ENCODE data around the gene SVOPL.

SVOPL gene

GRCh38 chr7:138585283-138585993 is 115.7 kb downstream of the SVOPL start:
- no peak for DNase-seq (ENCODE audit: low read depth)
- TF ChIP-seq CTCF (IDR thresholded peaks at IDR 0.05; ENCODE audit: low read length, missing control alignments), result no peak
- H3K4me3 ChIP-seq (replicated peaks; ENCODE audit: low read depth, low read length), result no peak overlapping the region

GRCh38 chr7:138584696-138585095 is 116.5 kb downstream of the SVOPL start:
- TF ChIP-seq CTCF (IDR thresholded peaks at IDR 0.05; ENCODE audit: low read length, missing control alignments), result no peak
- no peak overlapping the region for H3K4me3 ChIP-seq (replicated peaks; ENCODE audit: low read depth, low read length)
- no peak for DNase-seq (ENCODE audit: low read depth)

- DNase-seq (ENCODE audit: low read depth), result no peak
- H3K4me3 ChIP-seq (replicated peaks; ENCODE audit: low read depth, low read length), result no peak overlapping the region
- TF ChIP-seq CTCF (IDR thresholded peaks at IDR 0.05; ENCODE audit: low read length, missing control alignments), result no peak
Measured at GRCh38 chr7:138584283-138584682, 116.9 kb downstream of the SVOPL start.

- TF ChIP-seq CTCF (IDR thresholded peaks at IDR 0.05; ENCODE audit: low read length, missing control alignments), result no peak
- H3K4me3 ChIP-seq (replicated peaks; ENCODE audit: low read depth, low read length), result no peak overlapping the region
- DNase-seq (ENCODE audit: low read depth), result no peak
Measured at GRCh38 chr7:138581065-138581464, 120.1 kb downstream of the SVOPL start.

GRCh38 chr7:138579671-138580070 is 121.5 kb downstream of the SVOPL start:
- no peak for TF ChIP-seq CTCF (IDR thresholded peaks at IDR 0.05; ENCODE audit: low read length, missing control alignments)
- no peak overlapping the region for H3K4me3 ChIP-seq (replicated peaks; ENCODE audit: low read depth, low read length)
- no peak for DNase-seq (ENCODE audit: low read depth)

- no peak for DNase-seq (ENCODE audit: low read depth)
- H3K4me3 ChIP-seq (replicated peaks; ENCODE audit: low read depth, low read length), result no peak overlapping the region
- TF ChIP-seq CTCF (IDR thresholded peaks at IDR 0.05; ENCODE audit: low read length, missing control alignments), result no peak
Measured at GRCh38 chr7:138579136-138579535, 122.0 kb downstream of the SVOPL start.

GRCh38 chr7:138575897-138576428 is 125.2 kb downstream of the SVOPL start:
- peak; percentile 4 for DNase-seq (ENCODE audit: low read depth)
- no peak overlapping the region for H3K4me3 ChIP-seq (replicated peaks; ENCODE audit: low read depth, low read length)
- TF ChIP-seq CTCF (IDR thresholded peaks at IDR 0.05; ENCODE audit: low read length, missing control alignments), result no peak
